Activated CD8-positive, alpha-beta memory T cell treated with anti-CD3 and anti-CD28 coated beads, Interleukin-2, amount 50 U/mL, for 1 hour (primary cell): ENCODE results near the gene CABP7.

Experiments used
- DNase-seq: peaks from one replicate; pipeline ENCODE4 v3.0.0-alpha.2; 2020; ENCODE audit errors: extremely low read depth

Gene CABP7

DNA sequence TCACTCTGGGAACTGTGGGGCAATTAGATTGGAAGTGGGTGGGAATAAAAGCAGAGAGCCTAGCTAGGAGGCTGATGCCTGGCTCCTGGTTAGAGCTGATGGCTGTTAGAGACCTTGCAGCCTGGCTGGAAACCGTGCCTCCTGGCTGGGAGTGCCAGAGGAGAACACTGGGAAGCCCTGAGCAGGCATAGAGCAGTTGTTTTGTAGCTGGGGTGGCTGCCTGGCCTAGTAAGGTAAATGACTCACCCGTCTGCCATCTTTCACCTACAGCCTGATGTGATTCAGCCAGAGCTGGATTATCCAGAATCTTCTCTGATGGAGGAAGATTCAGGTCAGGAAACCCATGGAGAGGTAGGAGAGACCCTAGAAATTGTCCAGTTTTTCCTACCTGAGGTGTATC lies 53.4 kb downstream of the CABP7 start:
- no peak for DNase-seq

DNA sequence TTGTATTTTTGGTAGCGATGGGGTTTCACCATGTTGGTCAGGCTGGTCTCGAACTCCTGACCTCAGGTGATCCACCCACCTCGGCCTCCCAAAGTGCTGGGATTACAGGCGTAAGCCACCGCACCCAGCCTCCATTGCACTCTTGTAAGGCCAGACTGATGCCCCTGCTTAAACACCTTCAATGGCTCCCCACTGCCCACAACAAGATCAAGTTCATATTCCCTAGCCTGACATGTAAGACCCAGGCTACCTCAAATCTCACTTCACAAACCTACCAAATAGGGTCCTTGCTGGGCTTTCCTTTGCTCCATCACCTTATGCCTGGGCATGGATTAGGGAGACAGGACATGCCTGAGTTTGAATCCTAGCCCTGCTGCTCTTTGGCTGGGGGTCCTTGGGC lies 60.4 kb downstream of the CABP7 start:
- no peak for DNase-seq

DNA sequence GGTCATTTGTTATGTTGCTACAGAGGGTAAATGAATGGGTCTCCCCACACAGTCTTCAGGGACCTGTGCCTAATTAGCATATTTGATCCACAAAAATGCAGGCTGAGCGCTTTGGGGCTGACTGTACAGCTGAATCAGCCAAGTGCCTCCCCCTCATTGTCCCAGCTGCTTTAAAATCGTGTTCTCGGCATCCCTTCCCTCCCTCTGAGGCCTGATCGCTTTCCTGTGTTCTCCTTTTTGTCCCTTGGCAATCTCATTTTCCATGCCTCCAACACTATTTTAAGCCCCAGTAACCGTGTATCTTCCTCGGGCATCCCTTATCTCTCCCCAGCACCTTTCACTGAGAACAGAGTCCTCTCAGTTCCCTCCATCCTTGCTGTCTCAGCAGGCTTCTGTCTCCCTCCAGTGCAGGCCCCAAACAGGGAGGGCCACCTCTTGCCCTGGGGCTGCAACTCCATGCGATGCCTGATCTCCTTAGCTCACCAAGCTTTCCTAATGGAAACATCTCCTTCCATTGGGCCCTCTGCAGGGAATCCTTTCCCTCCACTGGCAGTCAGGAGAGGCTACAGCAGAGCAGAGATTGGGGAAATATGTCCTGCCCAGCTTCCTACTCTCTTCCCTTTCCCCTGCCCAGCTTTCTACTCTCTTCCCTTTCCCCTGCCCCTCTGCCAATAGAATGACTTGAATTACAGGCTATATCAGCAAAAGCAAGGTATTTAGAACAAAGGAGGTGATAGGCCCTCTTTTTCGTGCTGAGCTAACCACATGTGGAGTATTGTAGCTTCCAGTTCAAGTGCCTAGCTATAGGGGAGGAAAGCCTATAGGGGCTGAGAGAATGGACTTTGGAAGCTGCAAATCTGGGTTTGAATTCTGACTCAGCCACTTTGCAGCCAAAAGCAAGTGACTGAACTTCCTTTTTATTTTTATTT lies 61.2 kb downstream of the CABP7 start:
- DNase-seq = no peak
